A549 (cell line): Measurements from ENCODE around the gene TMEFF2. TPM values are rescaled to one million over a fixed set of nuclear protein-coding genes. Genes with fewer than 3 reads are reported as not detected.
A peak's percentile ranks its signal among the peaks of the same experiment; 100 is the strongest.

ENCODE experiments used
- ATAC-seq, 2 experiments: fragments of 200-7000 bp in 1 of 2; fragments of >200 bp in 1 of 2; cut with Nextera tagmentation in 1 of 2; cut with Tn5 transposase in 1 of 2; 3 replicates each; pipeline versions ENCODE4 v1.8.0 to v1.9.1; 2018 to 2020; ENCODE audit warnings: mild to moderate bottlenecking in 1 of 2, moderate library complexity in 1 of 2
- CTCF ChIA-PET: fragments of 300-600 bp; sonication (Branson Sonifier 250); formaldehyde crosslinking; extraction: SDS; loops from one replicate; lab custom pipeline; 2021; ENCODE audit warnings: antibody characterized with exemption, inconsistent platforms; lab: Yijun Ruan, JAX
- POLR2A ChIA-PET: fragments of 350-600 bp; formaldehyde crosslinking; extraction: SDS; loops from one replicate; lab custom pipeline; 2021; ENCODE audit warnings: antibody characterized with exemption, inconsistent platforms; lab: Yijun Ruan, JAX
- DNase-seq, 2 experiments: peaks; one replicate each; pipeline versions ENCODE4 v3.0.0 to v3.0.0-alpha.2; 2011 to 2016; ENCODE audit warnings: low read depth in 1 of 2, low spot score in 1 of 2
- FAIRE-seq: peaks from 2 replicates; lab custom pipeline; 2011; peaks lifted over from hg19 to GRCh38; lab: Jason Lieb, UNC
- H3K27ac ChIP-seq, 2 experiments: fragments of >200 bp; sonication (Bioruptor Twin); formaldehyde crosslinking; 3 replicates each; pipeline ENCODE4 v1.5.1; 2016 to 2017
- H3K4me1 ChIP-seq: fragments of >200 bp; sonication (Bioruptor Twin); formaldehyde crosslinking; 3 replicates; pipeline ENCODE4 v1.6.1; 2016
- H3K4me2 ChIP-seq: fragments of >200 bp; sonication (Bioruptor Twin); formaldehyde crosslinking; 3 replicates; pipeline ENCODE4 v1.6.1; 2016
- H3K4me3 ChIP-seq: fragments of >200 bp; sonication (Bioruptor Twin); formaldehyde crosslinking; 3 replicates; pipeline ENCODE4 v1.5.1; 2016
- H3K9me3 ChIP-seq: fragments of >200 bp; sonication (Bioruptor Twin); formaldehyde crosslinking; 3 replicates; pipeline ENCODE4 v1.6.1; 2016
- CHD4 ChIP-seq: fragments of 200-600 bp; sonication (generic); IDR thresholded peaks from 2 replicates; pipeline ENCODE4 v1.6.1; 2016; ENCODE audit warnings: antibody characterized with exemption, mild to moderate bottlenecking, borderline replicate concordance
- EHMT2 ChIP-seq: fragments of 200-600 bp; sonication (generic); IDR thresholded peaks from 2 replicates; pipeline ENCODE4 v1.6.1; 2016; ENCODE audit warnings: antibody characterized with exemption, low read depth, mild to moderate bottlenecking, moderate library complexity
- EP300 ChIP-seq, 2 experiments: fragments of >200 bp; sonication (Bioruptor Twin); formaldehyde crosslinking; IDR thresholded peaks; 2 replicates in 1 of 2; 3 replicates in 1 of 2; pipeline ENCODE4 v1.6.1; 2016 to 2017
- FOSL2 ChIP-seq, 2 experiments: fragments of 450-650 bp in 1 of 2; fragments of >200 bp in 1 of 2; sonication (Bioruptor Twin) in 1 of 2; formaldehyde crosslinking; IDR thresholded peaks; 2 replicates each; pipeline versions ENCODE4 v1.5.0 to v1.6.1; 2016 to 2020; ENCODE audit warnings: mild to moderate bottlenecking in 1 of 2, moderate library complexity in 1 of 2
- FOXS1 ChIP-seq: fragments of 250-450 bp; sonication (Bioruptor Pico); IDR thresholded peaks from 2 replicates; pipeline ENCODE4 v1.5.0; 2020; ENCODE audit warnings: mild to moderate bottlenecking, moderate library complexity
- GATA3 ChIP-seq: IDR thresholded peaks from 2 replicates; pipeline ENCODE4 v1.6.1; 2012; ENCODE audit warnings: borderline replicate concordance
- HEYL ChIP-seq: fragments of 250-450 bp; sonication (Bioruptor Pico); IDR thresholded peaks from 2 replicates; pipeline ENCODE4 v1.8.0; 2021; ENCODE audit warnings: mild to moderate bottlenecking, moderate library complexity
- HOXA7 ChIP-seq: fragments of 250-450 bp; sonication (Bioruptor Pico); IDR thresholded peaks from 2 replicates; pipeline ENCODE4 v1.5.0; 2020; ENCODE audit warnings: mild to moderate bottlenecking, moderate library complexity
- JUN ChIP-seq, 2 experiments: fragments of >200 bp; sonication (Bioruptor Twin); formaldehyde crosslinking; IDR thresholded peaks; 2 replicates in 1 of 2; 3 replicates in 1 of 2; pipeline ENCODE4 v1.6.1; 2016 to 2017
- JUNB ChIP-seq: fragments of >200 bp; sonication (Bioruptor Twin); formaldehyde crosslinking; IDR thresholded peaks from 2 replicates; pipeline ENCODE4 v1.6.1; 2016
- KDM1A ChIP-seq: fragments of 200-600 bp; sonication (generic); IDR thresholded peaks from 2 replicates; pipeline ENCODE4 v1.6.1; 2016; ENCODE audit warnings: low read depth, mild to moderate bottlenecking
- KDM5A ChIP-seq: fragments of 200-600 bp; sonication (generic); IDR thresholded peaks from 2 replicates; pipeline ENCODE4 v1.6.1; 2016; ENCODE audit warnings: antibody characterized with exemption, mild to moderate bottlenecking
- MAX ChIP-seq: IDR thresholded peaks from 2 replicates; pipeline ENCODE4 v1.6.1; 2012
- MAZ ChIP-seq: fragments of 150-350 bp; IDR thresholded peaks from 2 replicates; pipeline ENCODE4 v1.6.1; 2014; ENCODE audit warnings: antibody characterized with exemption, low read depth, low read length, borderline replicate concordance
- MYC ChIP-seq: IDR thresholded peaks from 2 replicates; pipeline ENCODE4 v1.6.1; 2012; ENCODE audit warnings: mild to moderate bottlenecking, inconsistent platforms, low read length, improper control_type of control experiment, borderline replicate concordance
- NFE2L2 ChIP-seq: fragments of 150-350 bp; conservative IDR thresholded peaks from 2 replicates; pipeline ENCODE4 v1.6.1; 2014; ENCODE audit warnings: low read length
- NPAS2 ChIP-seq: fragments of 250-450 bp; sonication (Bioruptor Pico); IDR thresholded peaks from 2 replicates; pipeline ENCODE4 v1.8.0; 2022; ENCODE audit warnings: mild to moderate bottlenecking, moderate library complexity, borderline replicate concordance
- POLR2A ChIP-seq: IDR thresholded peaks from 2 replicates; pipeline ENCODE4 v1.6.1; 2012; ENCODE audit warnings: mild to moderate bottlenecking, low read length
- POLR2AphosphoS2 ChIP-seq: conservative IDR thresholded peaks from 2 replicates; pipeline ENCODE4 v1.6.1; 2012; ENCODE audit warnings: low read length, improper control_type of control experiment, inconsistent platforms
- TFCP2L1 ChIP-seq: fragments of 250-450 bp; sonication (Bioruptor Pico); IDR thresholded peaks from 2 replicates; pipeline ENCODE4 v1.5.0; 2021; ENCODE audit warnings: mild to moderate bottlenecking
- TP53 ChIP-seq: fragments of 250-450 bp; sonication (Bioruptor Pico); IDR thresholded peaks from 2 replicates; pipeline ENCODE4 v1.5.0; 2021; ENCODE audit warnings: mild to moderate bottlenecking, moderate library complexity
- USF2 ChIP-seq: fragments of 450-650 bp; IDR thresholded peaks from 2 replicates; pipeline ENCODE4 v1.6.1; 2014; ENCODE audit warnings: antibody characterized with exemption
- ZC3H11A ChIP-seq: fragments of 450-650 bp; IDR thresholded peaks from 2 replicates; pipeline ENCODE4 v1.6.1; 2014; ENCODE audit warnings: antibody characterized with exemption, mild to moderate bottlenecking
- ZSCAN20 ChIP-seq: fragments of 250-450 bp; sonication (Bioruptor Pico); IDR thresholded peaks from 2 replicates; pipeline ENCODE4 v1.8.0; 2022; ENCODE audit warnings: mild to moderate bottlenecking, moderate library complexity
- WGBS: methylation state at CpG from one replicate; pipeline ENCODE4 v1.1.6; 2017; ENCODE audit errors: missing lambda C conversion rate; 5-methylcytosine and 5-hydroxymethylcytosine counted together
- polyA plus RNA-seq, 4 experiments: library from polyadenylated mRNA; depleted of rRNA in 3 of 4; stranded (reverse); fragments of >200 nt; fragmentation: RNase III in 1 of 4; extraction: RNeasy Plus Mini Kit Qiagen cat#74134 plus additional on column Dnase treatment in 1 of 4; gene quantifications; 2 replicates in 3 of 4; 3 replicates in 1 of 4; pipeline ENCODE4 v1.2.3, GENCODE V29; 2011 to 2017

TMEFF2 gene
- polyA plus RNA-seq, 2 of the 4 experiments (the other 2 are of a cell fraction): 0.30 to 0.46 TPM

- H3K4me3 ChIP-seq: no peak overlapping the region
- no peak for ATAC-seq
- no peak overlapping the region for H3K4me2 ChIP-seq
- no peaks in the 10 kb centered on the region for H3K9me3 ChIP-seq
- FAIRE-seq: no peak
- H3K4me1 ChIP-seq: peaks cover 26% of the 10 kb centered on the region
- H3K27ac ChIP-seq: no peak overlapping the region
- DNase-seq: no peak
- POLR2A ChIA-PET: no interaction called here
- CTCF ChIA-PET: no interaction called here
- TF ChIP-seq POLR2AphosphoS2 (no peak), MAZ (no peak), NFE2L2 (no peak), HOXA7 (no peak), NPAS2 (no peak), HEYL (no peak), POLR2A (no peak), EHMT2 (no peak), MAX (no peak), JUN (IDR thresholded peaks at IDR 0.05) (no peak), KDM1A (no peak), JUNB (no peak)
- WGBS: 81% methylated on average over 4 of the region's 4 CpGs
These were observed 265.4 kb downstream of the TMEFF2 start for GRCh38 chr2:191929288-191929687.

GRCh38 chr2:191927991-191928390, 266.7 kb downstream of the TMEFF2 start:
- Histone ChIP-seq H3K27ac (peak overlapping the region in 1 of 2 experiments; percentile 17; a peak in 1 of 6 replicates), H3K4me2 (peak overlapping the region; percentile 44), H3K4me3 (no peak overlapping the region), H3K9me3 (no peaks in the 10 kb centered on the region), H3K4me1 (peaks cover 26% of the 10 kb centered on the region)
- ATAC-seq (no peak), FAIRE-seq (no peak), DNase-seq (no peak)
- CTCF ChIA-PET: no interaction called here
- POLR2A ChIA-PET: no interaction called here
- WGBS: 59% methylated on average over 3 of the region's 3 CpGs
- TF ChIP-seq MYC (no peak), USF2 (no peak), CHD4 (no peak), EHMT2 (no peak), ZSCAN20 (CRISPR knock-in tag) (no peak), FOXS1 (no peak), KDM5A (no peak), ZC3H11A (no peak), NPAS2 (no peak), TP53 (CRISPR knock-in tag) (no peak), GATA3 (no peak), KDM1A (no peak), EP300 (IDR thresholded peaks at IDR 0.05) (no peak)
- TF ChIP-seq, all 56 proteins: peak for 0

- ATAC-seq (peak; percentile 47 to 55; a peak in 4 of 6 replicates), FAIRE-seq (peak; percentile 28), DNase-seq (peak; percentile 41 to 57)
- ChIA-PET POLR2A (no interaction called here), CTCF (no interaction called here)
- Histone ChIP-seq H3K27ac (peak overlapping the region in 1 of 2 experiments; percentile 17; a peak in 1 of 6 replicates), H3K4me2 (peak overlapping the region; percentile 44), H3K4me3 (no peak overlapping the region), H3K4me1 (peaks cover 26% of the 10 kb centered on the region), H3K9me3 (no peaks in the 10 kb centered on the region)
- 21% methylated on average over 4 of the region's 4 CpGs for WGBS
- no peak for TF ChIP-seq TFCP2L1 (CRISPR knock-in tag)
- TF ChIP-seq FOSL2 (IDR thresholded peaks at IDR 0.05): no peak
- TF ChIP-seq FOSL2 (CRISPR knock-in tag; IDR thresholded peaks at IDR 0.05): peak; percentile 4; the same call in 1 of the 2 replicates
- peak; percentile 43; the same call in 1 of the 2 replicates for TF ChIP-seq GATA3
These were observed 267.3 kb downstream of the TMEFF2 start for GRCh38 chr2:191927319-191927867.
